Nephron progenitor cell (in vitro differentiated cells): ENCODE measurements around the gene CBX8.

Experiments used
- DNase-seq: peaks from one replicate; pipeline ENCODE4 v3.0.0; 2021
- H3K27ac Mint-ChIP-seq: 2 replicates; pipeline ENCODE4 v1.8.0; 2021; ENCODE audit warnings: mild to moderate bottlenecking, moderate library complexity, mixed read lengths
- H3K27me3 Mint-ChIP-seq: 2 replicates; pipeline ENCODE4 v1.8.0; 2021; ENCODE audit warnings: mild to moderate bottlenecking, low read depth, mixed read lengths; ENCODE audit not compliant: poor library complexity
- H3K36me3 Mint-ChIP-seq: 2 replicates; pipeline ENCODE4 v1.8.0; 2021; ENCODE audit warnings: low read depth, mixed read lengths
- H3K4me1 Mint-ChIP-seq: 2 replicates; pipeline ENCODE4 v1.8.0; 2021; ENCODE audit warnings: mixed read lengths
- H3K4me3 Mint-ChIP-seq: 2 replicates; pipeline ENCODE4 v1.8.0; 2021; ENCODE audit warnings: mild to moderate bottlenecking, moderate library complexity, mixed read lengths
- H3K9me3 Mint-ChIP-seq: 2 replicates; pipeline ENCODE4 v1.8.0; 2021; ENCODE audit warnings: mild to moderate bottlenecking, moderate library complexity, mixed read lengths
- CTCF ChIP-seq: fragments of 200-600 bp; sonication (generic); IDR thresholded peaks from 2 replicates; pipeline ENCODE4 v1.5.0; 2021; ENCODE audit warnings: antibody characterized with exemption

CBX8 gene

GRCh38 chr17:79829004-79829403 lies 32.1 kb upstream of the CBX8 start:
- Mint-ChIP-seq H3K9me3 (peaks cover 5% of the 10 kb centered on the region), H3K4me3 (no peak overlapping the region), H3K27ac (no peak overlapping the region), H3K27me3 (peaks cover 97% of the 10 kb centered on the region), H3K4me1 (peaks cover 46% of the 10 kb centered on the region), H3K36me3 (peaks cover 5% of the 10 kb centered on the region)
- no peak for DNase-seq
- TF ChIP-seq CTCF = no peak

GRCh38 chr17:79826841-79827578 lies 30.1 kb upstream of the CBX8 start:
- Mint-ChIP-seq H3K27ac (no peak overlapping the region), H3K4me1 (peaks cover 38% of the 10 kb centered on the region), H3K4me3 (no peak overlapping the region), H3K27me3 (peaks cover 98% of the 10 kb centered on the region), H3K9me3 (peaks cover 5% of the 10 kb centered on the region), H3K36me3 (peaks cover 5% of the 10 kb centered on the region)
- no peak for TF ChIP-seq CTCF
- DNase-seq = no peak

GRCh38 chr17:79826204-79826680 lies 29.4 kb upstream of the CBX8 start:
- DNase-seq = no peak
- H3K27ac Mint-ChIP-seq = no peak overlapping the region
- no peak for TF ChIP-seq CTCF
- peaks cover 96% of the 10 kb centered on the region for H3K27me3 Mint-ChIP-seq
- no peak overlapping the region for H3K4me3 Mint-ChIP-seq
- peaks cover 5% of the 10 kb centered on the region for H3K9me3 Mint-ChIP-seq
- H3K4me1 Mint-ChIP-seq = peaks cover 33% of the 10 kb centered on the region
- peaks cover 5% of the 10 kb centered on the region for H3K36me3 Mint-ChIP-seq

GRCh38 chr17:79825580-79825921 lies 28.7 kb upstream of the CBX8 start:
- no peak for DNase-seq
- Mint-ChIP-seq H3K4me3 (no peak overlapping the region), H3K4me1 (peaks cover 33% of the 10 kb centered on the region), H3K36me3 (peaks cover 5% of the 10 kb centered on the region), H3K9me3 (peaks cover 5% of the 10 kb centered on the region), H3K27me3 (peaks cover 96% of the 10 kb centered on the region), H3K27ac (no peak overlapping the region)
- TF ChIP-seq CTCF = no peak

- H3K4me3 Mint-ChIP-seq = no peak overlapping the region
- peaks cover 33% of the 10 kb centered on the region for H3K4me1 Mint-ChIP-seq
- TF ChIP-seq CTCF = no peak
- H3K27ac Mint-ChIP-seq = no peak overlapping the region
- no peak for DNase-seq
- peaks cover 5% of the 10 kb centered on the region for H3K36me3 Mint-ChIP-seq
- peaks cover 96% of the 10 kb centered on the region for H3K27me3 Mint-ChIP-seq
- peaks cover 5% of the 10 kb centered on the region for H3K9me3 Mint-ChIP-seq
These were observed 28.2 kb upstream of the CBX8 start for GRCh38 chr17:79824893-79825579.
